ENCODE data around the gene MARCHF7.

Gene MARCHF7

GRCh38 chr2:159760326-159760725, 48.0 kb downstream of the MARCHF7 start:
- TF ChIP-seq CTCF (IDR thresholded peaks at IDR 0.05; ENCODE audit: low read length, missing control alignments) = no peak
- no peak for DNase-seq (ENCODE audit: low read depth)
- no peak overlapping the region for H3K4me3 ChIP-seq (replicated peaks; ENCODE audit: low read depth, low read length)

GRCh38 chr2:159762075-159762474, 49.8 kb downstream of the MARCHF7 start:
- TF ChIP-seq CTCF (IDR thresholded peaks at IDR 0.05; ENCODE audit: low read length, missing control alignments) = no peak
- H3K4me3 ChIP-seq (replicated peaks; ENCODE audit: low read depth, low read length) = no peak overlapping the region
- DNase-seq (ENCODE audit: low read depth) = no peak

Measured in fibroblast of pulmonary artery (primary cell).